H9 (cell line): Measurements from ENCODE around the gene FTO. TPM values are rescaled to one million over a fixed set of nuclear protein-coding genes. Genes with fewer than 3 reads are reported as not detected.

Experiments used
- DNase-seq: peaks from one replicate; pipeline ENCODE4 v3.0.0-alpha.2; 2017
- H2AFZ ChIP-seq: one replicate; pipeline ENCODE4 v1.6.1; 2013; ENCODE audit warnings: mild to moderate bottlenecking, low read length, control low read depth, moderate library complexity
- H2AK5ac ChIP-seq: 2 replicates; pipeline ENCODE4 v1.6.1; 2013; ENCODE audit warnings: low read length, control low read depth, mixed read lengths; ENCODE audit not compliant: insufficient read length
- H2BK120ac ChIP-seq: one replicate; pipeline ENCODE4 v1.6.1; 2013; ENCODE audit warnings: low read depth, mild to moderate bottlenecking, low read length, control low read depth, inconsistent platforms; ENCODE audit not compliant: poor library complexity, severe bottlenecking
- H2BK12ac ChIP-seq: 2 replicates; pipeline ENCODE4 v1.6.1; 2013; ENCODE audit warnings: low read length, control low read depth, mixed read lengths, low read depth; ENCODE audit not compliant: insufficient read length
- H2BK15ac ChIP-seq: 2 replicates; pipeline ENCODE4 v1.6.1; 2013; ENCODE audit warnings: low read depth, low read length, control low read depth
- H2BK20ac ChIP-seq: one replicate; pipeline ENCODE4 v1.6.1; 2013; ENCODE audit warnings: low read depth, mild to moderate bottlenecking, low read length, control low read depth, inconsistent platforms; ENCODE audit not compliant: poor library complexity, severe bottlenecking
- H2BK5ac ChIP-seq: 2 replicates; pipeline ENCODE4 v1.6.1; 2013; ENCODE audit warnings: low read length, control low read depth, mixed read lengths; ENCODE audit not compliant: insufficient read length
- H3K14ac ChIP-seq: 2 replicates; pipeline ENCODE4 v1.6.1; 2013; ENCODE audit warnings: low read length, control low read depth; ENCODE audit not compliant: insufficient read depth
- H3K18ac ChIP-seq: 2 replicates; pipeline ENCODE4 v1.6.1; 2013; ENCODE audit warnings: low read depth, mild to moderate bottlenecking, mixed read lengths, low read length, control low read depth; ENCODE audit not compliant: insufficient read length
- H3K23ac ChIP-seq: 2 replicates; pipeline ENCODE4 v1.6.1; 2013; ENCODE audit warnings: low read length, control low read depth, mixed read lengths, low read depth; ENCODE audit not compliant: insufficient read length
- H3K23me2 ChIP-seq: 2 replicates; pipeline ENCODE4 v1.6.1; 2013; ENCODE audit warnings: low read depth, mild to moderate bottlenecking, mixed read lengths, low read length, control low read depth; ENCODE audit not compliant: insufficient read length, poor library complexity, severe bottlenecking
- H3K27ac ChIP-seq: 2 replicates; pipeline ENCODE4 v1.5.1; 2013; ENCODE audit warnings: low read length, control low read depth, mixed read lengths, low read depth; ENCODE audit not compliant: insufficient read length
- H3K27me3 ChIP-seq: 2 replicates; pipeline ENCODE4 v1.6.1; 2013; ENCODE audit warnings: low read length, control low read depth, inconsistent platforms; ENCODE audit not compliant: insufficient read depth
- H3K4ac ChIP-seq: 2 replicates; pipeline ENCODE4 v1.6.1; 2013; ENCODE audit warnings: low read depth, mild to moderate bottlenecking, control low read depth, inconsistent platforms, low read length, moderate library complexity
- H3K4me1 ChIP-seq: 2 replicates; pipeline ENCODE4 v1.6.1; 2013; ENCODE audit warnings: low read length, control low read depth, inconsistent platforms; ENCODE audit not compliant: insufficient read depth
- H3K4me2 ChIP-seq: 2 replicates; pipeline ENCODE4 v1.6.1; 2013; ENCODE audit warnings: low read length, control low read depth, mixed read lengths; ENCODE audit not compliant: insufficient read length, insufficient read depth
- H3K56ac ChIP-seq: 2 replicates; pipeline ENCODE4 v1.6.1; 2013; ENCODE audit warnings: low read depth, mild to moderate bottlenecking, mixed read lengths, low read length, control low read depth; ENCODE audit not compliant: insufficient read length
- H3K79me1 ChIP-seq: 2 replicates; pipeline ENCODE4 v1.6.1; 2013; ENCODE audit warnings: low read depth, mild to moderate bottlenecking, moderate library complexity, low read length, control low read depth, inconsistent platforms; ENCODE audit not compliant: insufficient read depth, poor library complexity, severe bottlenecking
- H3K79me2 ChIP-seq: 2 replicates; pipeline ENCODE4 v1.6.1; 2013; ENCODE audit warnings: low read length, control low read depth, inconsistent platforms; ENCODE audit not compliant: insufficient read depth
- H3K9ac ChIP-seq: 2 replicates; pipeline ENCODE4 v1.6.1; 2013; ENCODE audit warnings: low read length, control low read depth, mixed read lengths; ENCODE audit not compliant: insufficient read length; ENCODE audit errors: extremely low read depth
- H3K9me3 ChIP-seq: one replicate; pipeline ENCODE4 v1.6.1; 2013; ENCODE audit warnings: low read depth, low read length, inconsistent platforms; ENCODE audit not compliant: control insufficient read depth
- H3T11ph ChIP-seq: one replicate; pipeline ENCODE4 v1.6.1; 2013; ENCODE audit warnings: mild to moderate bottlenecking, low read length, control low read depth, inconsistent platforms
- H4K20me1 ChIP-seq: one replicate; pipeline ENCODE4 v1.6.1; 2013; ENCODE audit not compliant: control insufficient read depth, insufficient read length, insufficient read depth
- H4K5ac ChIP-seq: 2 replicates; pipeline ENCODE4 v1.6.1; 2013; ENCODE audit warnings: low read depth, mild to moderate bottlenecking, mixed read lengths, low read length, control low read depth; ENCODE audit not compliant: insufficient read length
- H4K8ac ChIP-seq: replicated peaks from 2 replicates; pipeline ENCODE4 v1.6.1; 2013; ENCODE audit warnings: low read length, control low read depth, mixed read lengths, low read depth; ENCODE audit not compliant: insufficient read length
- H4K91ac ChIP-seq: 2 replicates; pipeline ENCODE4 v1.6.1; 2013; ENCODE audit warnings: low read depth, mild to moderate bottlenecking, moderate library complexity, mixed read lengths, low read length, control low read depth; ENCODE audit not compliant: insufficient read length
- H3K27ac Mint-ChIP-seq, 3 experiments: 2 replicates in 2 of 3; 3 replicates in 1 of 3; pipeline ENCODE4 v1.8.0; 2020 to 2021; ENCODE audit warnings: mixed read lengths in 3 of 3, mild to moderate bottlenecking in 1 of 3, moderate library complexity in 1 of 3
- H3K27me3 Mint-ChIP-seq: 2 replicates; pipeline ENCODE4 v1.8.0; 2021; ENCODE audit warnings: low read depth, mild to moderate bottlenecking, moderate library complexity, mixed read lengths
- H3K36me3 Mint-ChIP-seq, 3 experiments: 2 replicates in 2 of 3; 3 replicates in 1 of 3; pipeline ENCODE4 v1.8.0; 2020 to 2021; ENCODE audit warnings: low read depth in 3 of 3, mixed read lengths in 3 of 3; ENCODE audit not compliant: insufficient read depth in 1 of 3
- H3K4me1 Mint-ChIP-seq, 2 experiments: 2 replicates each; pipeline ENCODE4 v1.8.0; 2020; ENCODE audit warnings: mixed read lengths in 2 of 2
- H3K4me3 Mint-ChIP-seq, 2 experiments: 2 replicates in 1 of 2; 3 replicates in 1 of 2; pipeline ENCODE4 v1.8.0; 2020 to 2021; ENCODE audit warnings: mild to moderate bottlenecking in 2 of 2, mixed read lengths in 2 of 2, moderate library complexity in 1 of 2
- H3K9me3 Mint-ChIP-seq, 2 experiments: 2 replicates in 1 of 2; 3 replicates in 1 of 2; pipeline ENCODE4 v1.8.0; 2020; ENCODE audit warnings: mild to moderate bottlenecking in 2 of 2, mixed read lengths in 2 of 2, moderate library complexity in 1 of 2
- WGBS: extraction: QIAGEN DNeasy Blood & Tissue Kit; methylation state at CpG from one replicate; pipeline ENCODE4 v1.1.7; 2013; ENCODE audit warnings: missing lambda C conversion rate, low lambda C conversion rate, mixed read lengths; ENCODE audit not compliant: insufficient read length; ENCODE audit errors: extremely low coverage; 5-methylcytosine and 5-hydroxymethylcytosine counted together
- total RNA-seq: library from RNA; stranded (reverse); gene quantifications from 2 replicates; pipeline ENCODE4 v1.2.1, GENCODE V29; 2021
- TF ChIP-seq, protein P1 (sequence below): fragments of 200-600 bp; sonication (generic); conservative IDR thresholded peaks from 3 replicates; pipeline ENCODE4 v1.8.0; 2021; ENCODE audit warnings: antibody characterized with exemption, mild to moderate bottlenecking

FTO gene
- total RNA-seq, 1 experiment from 2014 or later: 67.9 TPM

DNA sequence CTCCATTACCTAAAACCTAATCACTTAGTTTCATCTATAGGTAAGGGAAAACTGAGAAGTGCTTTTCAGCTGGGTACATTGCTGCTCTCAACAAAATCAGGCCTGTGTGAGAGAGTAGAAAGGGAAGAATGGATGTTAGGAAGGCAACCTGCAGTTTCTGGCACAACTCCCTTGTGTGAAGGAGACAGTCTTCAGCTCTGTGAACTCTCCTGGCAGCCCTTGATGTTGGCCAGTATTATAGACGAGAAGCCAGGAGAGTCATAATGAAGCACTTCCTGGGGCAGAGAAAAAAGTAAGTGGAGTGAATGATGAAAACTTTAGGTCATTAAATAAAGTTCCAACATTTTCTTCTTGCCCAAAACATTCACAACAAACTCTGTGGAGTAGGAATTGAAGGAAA, 322.5 kb downstream of the FTO start:
- no peak overlapping the region for H3K27ac ChIP-seq
- no peaks in the 10 kb centered on the region for H4K20me1 ChIP-seq
- no peaks in the 10 kb centered on the region for H3K79me2 ChIP-seq
- H2BK20ac ChIP-seq: no peak overlapping the region
- no peak overlapping the region for H2AFZ ChIP-seq
- Mint-ChIP-seq H3K4me3 (no peak overlapping the region), H3K36me3 (peaks cover 3 to 8% (median 6%) of the 10 kb centered on the region in 3 experiments; a peak in 6 of 7 replicates), H3K27ac (0 out of 7 replicates have a peak overlapping the region, but pooled peaks of 1 of the 3 experiments have one; percentile 29), H3K4me1 (peaks cover 3 to 4% of the 10 kb centered on the region in 2 experiments; a peak in 1 of 4 replicates), H3K9me3 (peaks cover 6 to 7% of the 10 kb centered on the region in 2 experiments; a peak in 4 of 5 replicates), H3K27me3 (no peaks in the 10 kb centered on the region; the same call in 1 of the 2 replicates)
- DNase-seq: no peak
- H3K18ac ChIP-seq: no peak overlapping the region
- H2AK5ac ChIP-seq: no peak overlapping the region
- no CpG with 5 or more reads among the region's 1 CpG for WGBS
- no peaks in the 10 kb centered on the region for H3K4me1 ChIP-seq
- no peak overlapping the region for H2BK120ac ChIP-seq
- no peaks in the 10 kb centered on the region for H3K9me3 ChIP-seq
- no peak overlapping the region for H3T11ph ChIP-seq
- H2BK12ac ChIP-seq: no peak overlapping the region
- no peak overlapping the region for H3K9ac ChIP-seq
- H3K23ac ChIP-seq: no peak overlapping the region
- no peak overlapping the region for H4K91ac ChIP-seq
- no peak overlapping the region for H2BK5ac ChIP-seq
- TF ChIP-seq, protein P1, sequence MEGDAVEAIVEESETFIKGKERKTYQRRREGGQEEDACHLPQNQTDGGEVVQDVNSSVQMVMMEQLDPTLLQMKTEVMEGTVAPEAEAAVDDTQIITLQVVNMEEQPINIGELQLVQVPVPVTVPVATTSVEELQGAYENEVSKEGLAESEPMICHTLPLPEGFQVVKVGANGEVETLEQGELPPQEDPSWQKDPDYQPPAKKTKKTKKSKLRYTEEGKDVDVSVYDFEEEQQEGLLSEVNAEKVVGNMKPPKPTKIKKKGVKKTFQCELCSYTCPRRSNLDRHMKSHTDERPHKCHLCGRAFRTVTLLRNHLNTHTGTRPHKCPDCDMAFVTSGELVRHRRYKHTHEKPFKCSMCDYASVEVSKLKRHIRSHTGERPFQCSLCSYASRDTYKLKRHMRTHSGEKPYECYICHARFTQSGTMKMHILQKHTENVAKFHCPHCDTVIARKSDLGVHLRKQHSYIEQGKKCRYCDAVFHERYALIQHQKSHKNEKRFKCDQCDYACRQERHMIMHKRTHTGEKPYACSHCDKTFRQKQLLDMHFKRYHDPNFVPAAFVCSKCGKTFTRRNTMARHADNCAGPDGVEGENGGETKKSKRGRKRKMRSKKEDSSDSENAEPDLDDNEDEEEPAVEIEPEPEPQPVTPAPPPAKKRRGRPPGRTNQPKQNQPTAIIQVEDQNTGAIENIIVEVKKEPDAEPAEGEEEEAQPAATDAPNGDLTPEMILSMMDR: no peak
- H3K4me2 ChIP-seq: no peak overlapping the region
- no peaks in the 10 kb centered on the region for H3K27me3 ChIP-seq
- H3K14ac ChIP-seq: no peak overlapping the region
- no peaks in the 10 kb centered on the region for H3K79me1 ChIP-seq
- no peak overlapping the region for H4K5ac ChIP-seq
- H4K8ac ChIP-seq: no peak overlapping the region
- H3K4ac ChIP-seq: no peak overlapping the region
- no peak overlapping the region for H2BK15ac ChIP-seq
- no peaks in the 10 kb centered on the region for H3K23me2 ChIP-seq
- H3K56ac ChIP-seq: no peak overlapping the region
